H1 (cell line): Measurements from ENCODE around the gene NAP1L1.

Experiments used
- CREB1 ChIP-seq: IDR thresholded peaks from 2 replicates; pipeline ENCODE4 v1.6.1; 2012; ENCODE audit warnings: inconsistent platforms
- EP300 ChIP-seq, 2 experiments: IDR thresholded peaks; 1 replicate in 1 of 2; 2 replicates in 1 of 2; pipeline ENCODE4 v1.6.1; 2011 to 2012; ENCODE audit warnings: low read depth in 2 of 2, low read length in 2 of 2, mild to moderate bottlenecking in 2 of 2, borderline replicate concordance in 1 of 2, inconsistent platforms in 1 of 2, moderate library complexity in 1 of 2
- HDAC6 ChIP-seq: IDR thresholded peaks from one replicate; pipeline ENCODE4 v1.7.1; 2012; ENCODE audit warnings: low read depth, mild to moderate bottlenecking, inconsistent platforms, low read length, moderate library complexity
- KDM5A ChIP-seq: fragments of 200-600 bp; IDR thresholded peaks from 2 replicates; pipeline ENCODE4 v1.7.1; 2012; ENCODE audit warnings: mild to moderate bottlenecking, low read length, inconsistent platforms, mixed read lengths
- POLR2A ChIP-seq, 2 experiments: IDR thresholded peaks; 1 replicate in 1 of 2; 2 replicates in 1 of 2; pipeline ENCODE4 v1.6.1; 2011; ENCODE audit warnings: low read depth in 2 of 2, low read length in 2 of 2, mild to moderate bottlenecking in 2 of 2; ENCODE audit errors: control extremely low read depth in 1 of 2
- POLR2AphosphoS5 ChIP-seq: IDR thresholded peaks from 2 replicates; pipeline ENCODE4 v1.6.1; 2011; ENCODE audit warnings: low read depth, low read length
- TF ChIP-seq, protein P1 (sequence below): IDR thresholded peaks from 2 replicates; pipeline ENCODE4 v1.6.1; 2011; ENCODE audit warnings: low read length, improper control_type of control experiment
- TF ChIP-seq, protein P2 (sequence below), 3 experiments: IDR thresholded peaks; 1 replicate in 2 of 3; 2 replicates in 1 of 3; pipeline versions ENCODE4 v1.5.1 to v1.6.1; 2011; ENCODE audit warnings: low read length in 3 of 3, mild to moderate bottlenecking in 3 of 3, inconsistent platforms in 2 of 3, low read depth in 1 of 3, moderate library complexity in 1 of 3; ENCODE audit not compliant: insufficient read depth in 1 of 3; ENCODE audit errors: control extremely low read depth in 1 of 3

- TF ChIP-seq, protein P1, sequence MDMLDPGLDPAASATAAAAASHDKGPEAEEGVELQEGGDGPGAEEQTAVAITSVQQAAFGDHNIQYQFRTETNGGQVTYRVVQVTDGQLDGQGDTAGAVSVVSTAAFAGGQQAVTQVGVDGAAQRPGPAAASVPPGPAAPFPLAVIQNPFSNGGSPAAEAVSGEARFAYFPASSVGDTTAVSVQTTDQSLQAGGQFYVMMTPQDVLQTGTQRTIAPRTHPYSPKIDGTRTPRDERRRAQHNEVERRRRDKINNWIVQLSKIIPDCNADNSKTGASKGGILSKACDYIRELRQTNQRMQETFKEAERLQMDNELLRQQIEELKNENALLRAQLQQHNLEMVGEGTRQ: no peak
- TF ChIP-seq, protein P2, sequence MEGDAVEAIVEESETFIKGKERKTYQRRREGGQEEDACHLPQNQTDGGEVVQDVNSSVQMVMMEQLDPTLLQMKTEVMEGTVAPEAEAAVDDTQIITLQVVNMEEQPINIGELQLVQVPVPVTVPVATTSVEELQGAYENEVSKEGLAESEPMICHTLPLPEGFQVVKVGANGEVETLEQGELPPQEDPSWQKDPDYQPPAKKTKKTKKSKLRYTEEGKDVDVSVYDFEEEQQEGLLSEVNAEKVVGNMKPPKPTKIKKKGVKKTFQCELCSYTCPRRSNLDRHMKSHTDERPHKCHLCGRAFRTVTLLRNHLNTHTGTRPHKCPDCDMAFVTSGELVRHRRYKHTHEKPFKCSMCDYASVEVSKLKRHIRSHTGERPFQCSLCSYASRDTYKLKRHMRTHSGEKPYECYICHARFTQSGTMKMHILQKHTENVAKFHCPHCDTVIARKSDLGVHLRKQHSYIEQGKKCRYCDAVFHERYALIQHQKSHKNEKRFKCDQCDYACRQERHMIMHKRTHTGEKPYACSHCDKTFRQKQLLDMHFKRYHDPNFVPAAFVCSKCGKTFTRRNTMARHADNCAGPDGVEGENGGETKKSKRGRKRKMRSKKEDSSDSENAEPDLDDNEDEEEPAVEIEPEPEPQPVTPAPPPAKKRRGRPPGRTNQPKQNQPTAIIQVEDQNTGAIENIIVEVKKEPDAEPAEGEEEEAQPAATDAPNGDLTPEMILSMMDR (IDR thresholded peaks at IDR 0.05; ENCODE audit: control extremely low read depth in 1 of 3, insufficient read depth in 1 of 3, low read depth in 1 of 3, low read length in 3 of 3): no peak
- TF ChIP-seq EP300 (IDR thresholded peaks at IDR 0.05; ENCODE audit: borderline replicate concordance in 1 of 2, low read depth in 2 of 2, low read length in 2 of 2): no peak
- no peak for TF ChIP-seq KDM5A
- no peak for TF ChIP-seq HDAC6
- TF ChIP-seq CREB1: no peak
- no peak for TF ChIP-seq POLR2A (IDR thresholded peaks at IDR 0.05; ENCODE audit: control extremely low read depth in 1 of 2, low read depth in 2 of 2, low read length in 2 of 2)
- TF ChIP-seq POLR2AphosphoS5: no peak
Measured at GRCh38 chr12:76025601-76026575, 58.6 kb downstream of the NAP1L1 start.
